ENCODE results near the gene HAGH. TPM values are rescaled to one million over a fixed set of nuclear protein-coding genes. Genes with fewer than 3 reads are reported as not detected.

The HAGH gene
- total and polyA plus RNA-seq, 9 of the 15 experiments (the other 6 are each of a cell fraction or from before 2014, with no cell fraction given), result 0.46 to 35.1 (median 16.8) TPM

GRCh38 chr16:1832838-1833454 is 6.3 kb upstream of the HAGH start (continued):
- TF ChIP-seq NFIC (IDR thresholded peaks at IDR 0.05) (peak; percentile 94), HNRNPLL (IDR thresholded peaks at IDR 0.05; ENCODE audit: low read depth, low read length, poor library complexity, severe bottlenecking) (no peak), HLTF (IDR thresholded peaks at IDR 0.05) (peak; percentile 57; the same call in 1 of the 2 replicates), RBM15 (IDR thresholded peaks at IDR 0.05; ENCODE audit: insufficient read depth, low read length) (no peak), KLF1 (tag; IDR thresholded peaks at IDR 0.05) (no peak), PHF8 (IDR thresholded peaks at IDR 0.05; ENCODE audit: borderline replicate concordance, low read length) (no peak), FOXM1 (IDR thresholded peaks at IDR 0.05; ENCODE audit: low read depth) (peak; percentile 90), FOXM1 (CRISPR knock-in tag; IDR thresholded peaks at IDR 0.05; ENCODE audit: low read depth) (no peak), NR2F6 (CRISPR knock-in tag; IDR thresholded peaks at IDR 0.05) (no peak)
- TF ChIP-seq, protein P1, sequence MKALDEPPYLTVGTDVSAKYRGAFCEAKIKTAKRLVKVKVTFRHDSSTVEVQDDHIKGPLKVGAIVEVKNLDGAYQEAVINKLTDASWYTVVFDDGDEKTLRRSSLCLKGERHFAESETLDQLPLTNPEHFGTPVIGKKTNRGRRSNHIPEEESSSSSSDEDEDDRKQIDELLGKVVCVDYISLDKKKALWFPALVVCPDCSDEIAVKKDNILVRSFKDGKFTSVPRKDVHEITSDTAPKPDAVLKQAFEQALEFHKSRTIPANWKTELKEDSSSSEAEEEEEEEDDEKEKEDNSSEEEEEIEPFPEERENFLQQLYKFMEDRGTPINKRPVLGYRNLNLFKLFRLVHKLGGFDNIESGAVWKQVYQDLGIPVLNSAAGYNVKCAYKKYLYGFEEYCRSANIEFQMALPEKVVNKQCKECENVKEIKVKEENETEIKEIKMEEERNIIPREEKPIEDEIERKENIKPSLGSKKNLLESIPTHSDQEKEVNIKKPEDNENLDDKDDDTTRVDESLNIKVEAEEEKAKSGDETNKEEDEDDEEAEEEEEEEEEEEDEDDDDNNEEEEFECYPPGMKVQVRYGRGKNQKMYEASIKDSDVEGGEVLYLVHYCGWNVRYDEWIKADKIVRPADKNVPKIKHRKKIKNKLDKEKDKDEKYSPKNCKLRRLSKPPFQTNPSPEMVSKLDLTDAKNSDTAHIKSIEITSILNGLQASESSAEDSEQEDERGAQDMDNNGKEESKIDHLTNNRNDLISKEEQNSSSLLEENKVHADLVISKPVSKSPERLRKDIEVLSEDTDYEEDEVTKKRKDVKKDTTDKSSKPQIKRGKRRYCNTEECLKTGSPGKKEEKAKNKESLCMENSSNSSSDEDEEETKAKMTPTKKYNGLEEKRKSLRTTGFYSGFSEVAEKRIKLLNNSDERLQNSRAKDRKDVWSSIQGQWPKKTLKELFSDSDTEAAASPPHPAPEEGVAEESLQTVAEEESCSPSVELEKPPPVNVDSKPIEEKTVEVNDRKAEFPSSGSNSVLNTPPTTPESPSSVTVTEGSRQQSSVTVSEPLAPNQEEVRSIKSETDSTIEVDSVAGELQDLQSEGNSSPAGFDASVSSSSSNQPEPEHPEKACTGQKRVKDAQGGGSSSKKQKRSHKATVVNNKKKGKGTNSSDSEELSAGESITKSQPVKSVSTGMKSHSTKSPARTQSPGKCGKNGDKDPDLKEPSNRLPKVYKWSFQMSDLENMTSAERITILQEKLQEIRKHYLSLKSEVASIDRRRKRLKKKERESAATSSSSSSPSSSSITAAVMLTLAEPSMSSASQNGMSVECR (CRISPR knock-in tag; IDR thresholded peaks at IDR 0.05), result no peak
- TF ChIP-seq, protein P2, sequence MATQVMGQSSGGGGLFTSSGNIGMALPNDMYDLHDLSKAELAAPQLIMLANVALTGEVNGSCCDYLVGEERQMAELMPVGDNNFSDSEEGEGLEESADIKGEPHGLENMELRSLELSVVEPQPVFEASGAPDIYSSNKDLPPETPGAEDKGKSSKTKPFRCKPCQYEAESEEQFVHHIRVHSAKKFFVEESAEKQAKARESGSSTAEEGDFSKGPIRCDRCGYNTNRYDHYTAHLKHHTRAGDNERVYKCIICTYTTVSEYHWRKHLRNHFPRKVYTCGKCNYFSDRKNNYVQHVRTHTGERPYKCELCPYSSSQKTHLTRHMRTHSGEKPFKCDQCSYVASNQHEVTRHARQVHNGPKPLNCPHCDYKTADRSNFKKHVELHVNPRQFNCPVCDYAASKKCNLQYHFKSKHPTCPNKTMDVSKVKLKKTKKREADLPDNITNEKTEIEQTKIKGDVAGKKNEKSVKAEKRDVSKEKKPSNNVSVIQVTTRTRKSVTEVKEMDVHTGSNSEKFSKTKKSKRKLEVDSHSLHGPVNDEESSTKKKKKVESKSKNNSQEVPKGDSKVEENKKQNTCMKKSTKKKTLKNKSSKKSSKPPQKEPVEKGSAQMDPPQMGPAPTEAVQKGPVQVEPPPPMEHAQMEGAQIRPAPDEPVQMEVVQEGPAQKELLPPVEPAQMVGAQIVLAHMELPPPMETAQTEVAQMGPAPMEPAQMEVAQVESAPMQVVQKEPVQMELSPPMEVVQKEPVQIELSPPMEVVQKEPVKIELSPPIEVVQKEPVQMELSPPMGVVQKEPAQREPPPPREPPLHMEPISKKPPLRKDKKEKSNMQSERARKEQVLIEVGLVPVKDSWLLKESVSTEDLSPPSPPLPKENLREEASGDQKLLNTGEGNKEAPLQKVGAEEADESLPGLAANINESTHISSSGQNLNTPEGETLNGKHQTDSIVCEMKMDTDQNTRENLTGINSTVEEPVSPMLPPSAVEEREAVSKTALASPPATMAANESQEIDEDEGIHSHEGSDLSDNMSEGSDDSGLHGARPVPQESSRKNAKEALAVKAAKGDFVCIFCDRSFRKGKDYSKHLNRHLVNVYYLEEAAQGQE (IDR thresholded peaks at IDR 0.05; ENCODE audit: borderline replicate concordance), result 0 out of 2 replicates have a peak, but pooled peaks have one; percentile 8
- TF ChIP-seq, protein P2 (CRISPR knock-in tag; IDR thresholded peaks at IDR 0.05; ENCODE audit: low read depth), result no peak
- TF ChIP-seq, protein P3, sequence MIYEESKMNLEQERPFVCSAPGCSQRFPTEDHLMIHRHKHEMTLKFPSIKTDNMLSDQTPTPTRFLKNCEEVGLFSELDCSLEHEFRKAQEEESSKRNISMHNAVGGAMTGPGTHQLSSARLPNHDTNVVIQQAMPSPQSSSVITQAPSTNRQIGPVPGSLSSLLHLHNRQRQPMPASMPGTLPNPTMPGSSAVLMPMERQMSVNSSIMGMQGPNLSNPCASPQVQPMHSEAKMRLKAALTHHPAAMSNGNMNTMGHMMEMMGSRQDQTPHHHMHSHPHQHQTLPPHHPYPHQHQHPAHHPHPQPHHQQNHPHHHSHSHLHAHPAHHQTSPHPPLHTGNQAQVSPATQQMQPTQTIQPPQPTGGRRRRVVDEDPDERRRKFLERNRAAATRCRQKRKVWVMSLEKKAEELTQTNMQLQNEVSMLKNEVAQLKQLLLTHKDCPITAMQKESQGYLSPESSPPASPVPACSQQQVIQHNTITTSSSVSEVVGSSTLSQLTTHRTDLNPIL (CRISPR knock-in tag; IDR thresholded peaks at IDR 0.05), result no peak

Data from K562 (cell line).